ELR (cell line): ENCODE results near the gene GPR17.

ENCODE experiments used
- DNase-seq: peaks from one replicate; pipeline ENCODE4 v3.0.0-alpha.2; 2015; ENCODE audit warnings: low read depth

GPR17 gene

DNA sequence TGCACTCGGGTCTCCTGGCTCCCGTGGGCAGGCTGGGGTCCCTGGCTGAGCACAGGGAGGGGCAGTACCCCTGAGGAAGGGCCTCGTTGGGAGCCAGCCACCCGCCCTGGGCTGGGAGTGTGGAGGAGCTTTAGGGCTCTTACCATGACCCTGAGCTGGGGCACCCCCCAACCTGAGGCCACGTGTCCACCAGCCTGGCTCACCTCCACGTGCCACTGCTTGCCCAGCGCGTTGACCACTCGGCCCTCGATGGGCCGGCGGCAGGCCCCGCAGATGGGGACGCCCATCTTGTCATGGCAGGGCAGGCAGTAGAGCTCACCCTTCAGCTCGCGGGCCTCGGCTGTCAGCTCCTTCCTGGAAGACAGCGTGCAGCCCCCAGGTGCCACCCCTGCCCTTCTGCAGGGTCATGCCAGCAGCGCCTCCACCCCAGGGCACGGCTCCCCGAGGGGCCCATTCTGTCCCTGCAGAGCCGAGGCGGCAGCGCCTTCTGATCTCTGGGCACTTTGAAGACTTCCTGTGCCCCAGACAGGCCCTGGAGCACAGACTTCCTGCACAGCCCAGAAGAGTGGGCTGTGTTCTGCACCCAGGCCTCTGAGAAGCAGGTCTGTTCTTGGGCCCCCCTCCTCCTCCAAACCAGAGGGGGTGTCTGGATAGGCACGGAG lies 4.0 kb upstream of the GPR17 start:
- no peak for DNase-seq

DNA sequence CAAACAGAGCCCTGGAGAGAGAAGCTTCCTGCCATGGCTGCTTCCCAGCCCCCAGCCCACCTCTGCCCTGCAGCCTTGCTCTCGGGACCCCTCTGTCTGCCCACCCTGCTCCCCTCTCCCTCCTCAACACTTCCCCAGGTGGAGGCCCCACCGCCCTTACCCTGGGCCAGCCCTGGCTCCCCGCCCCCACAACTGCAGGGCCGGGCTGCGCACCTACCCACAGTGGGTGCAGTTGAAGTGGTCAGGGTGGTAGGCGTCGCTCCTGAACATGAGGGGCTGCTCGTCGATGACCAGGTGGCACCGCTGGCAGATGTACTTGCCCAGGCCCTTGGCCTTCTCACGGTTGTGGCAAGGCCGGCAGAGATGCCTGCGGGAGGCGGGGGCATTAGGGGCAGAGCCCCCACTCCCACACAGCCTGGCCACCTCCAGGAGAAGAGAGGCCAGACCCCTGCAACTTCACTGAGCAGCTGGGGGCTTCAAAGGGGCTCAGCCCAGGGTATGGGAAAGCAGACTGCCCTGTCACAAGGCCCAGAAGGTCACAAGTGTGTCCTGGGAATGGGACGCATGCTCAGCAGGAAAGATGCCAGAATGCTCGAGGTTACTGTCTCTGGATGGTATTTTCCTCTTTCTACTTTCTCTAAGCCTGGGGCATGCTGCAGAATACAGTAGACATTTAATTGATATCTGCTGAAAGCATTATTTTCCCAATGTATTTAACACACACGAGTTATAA lies 3.1 kb upstream of the GPR17 start:
- no peak for DNase-seq

DNA sequence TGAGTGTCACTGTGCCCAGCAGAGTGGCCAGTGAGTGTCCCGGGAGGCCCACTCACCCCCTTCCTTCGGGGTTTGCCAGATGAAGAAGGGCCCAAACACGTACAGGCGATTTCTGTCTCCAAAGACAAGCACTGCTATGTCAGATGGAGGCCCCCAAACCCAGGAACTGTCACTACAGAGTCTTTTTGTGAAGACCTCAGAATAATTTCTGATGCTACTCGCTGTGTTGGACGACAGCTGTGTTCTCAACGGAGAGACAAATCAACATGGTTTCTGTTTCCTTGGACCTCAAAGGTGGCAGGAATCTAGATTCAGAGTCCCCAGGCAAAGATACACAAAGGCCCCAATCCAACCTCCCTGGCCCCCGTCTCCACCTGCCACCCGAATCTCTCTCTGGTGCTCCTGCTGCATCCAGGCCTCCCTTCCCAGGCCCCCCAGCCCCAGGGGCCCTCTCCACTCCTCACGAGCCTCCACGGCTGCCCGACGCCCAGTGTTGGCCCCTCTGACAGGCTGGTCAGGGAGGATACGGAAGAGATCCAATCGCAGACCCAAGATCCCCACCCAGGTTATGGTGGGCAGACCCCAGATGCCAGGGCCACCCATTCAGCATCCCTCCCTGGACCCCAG lies 2.4 kb upstream of the GPR17 start:
- no peak for DNase-seq

DNA sequence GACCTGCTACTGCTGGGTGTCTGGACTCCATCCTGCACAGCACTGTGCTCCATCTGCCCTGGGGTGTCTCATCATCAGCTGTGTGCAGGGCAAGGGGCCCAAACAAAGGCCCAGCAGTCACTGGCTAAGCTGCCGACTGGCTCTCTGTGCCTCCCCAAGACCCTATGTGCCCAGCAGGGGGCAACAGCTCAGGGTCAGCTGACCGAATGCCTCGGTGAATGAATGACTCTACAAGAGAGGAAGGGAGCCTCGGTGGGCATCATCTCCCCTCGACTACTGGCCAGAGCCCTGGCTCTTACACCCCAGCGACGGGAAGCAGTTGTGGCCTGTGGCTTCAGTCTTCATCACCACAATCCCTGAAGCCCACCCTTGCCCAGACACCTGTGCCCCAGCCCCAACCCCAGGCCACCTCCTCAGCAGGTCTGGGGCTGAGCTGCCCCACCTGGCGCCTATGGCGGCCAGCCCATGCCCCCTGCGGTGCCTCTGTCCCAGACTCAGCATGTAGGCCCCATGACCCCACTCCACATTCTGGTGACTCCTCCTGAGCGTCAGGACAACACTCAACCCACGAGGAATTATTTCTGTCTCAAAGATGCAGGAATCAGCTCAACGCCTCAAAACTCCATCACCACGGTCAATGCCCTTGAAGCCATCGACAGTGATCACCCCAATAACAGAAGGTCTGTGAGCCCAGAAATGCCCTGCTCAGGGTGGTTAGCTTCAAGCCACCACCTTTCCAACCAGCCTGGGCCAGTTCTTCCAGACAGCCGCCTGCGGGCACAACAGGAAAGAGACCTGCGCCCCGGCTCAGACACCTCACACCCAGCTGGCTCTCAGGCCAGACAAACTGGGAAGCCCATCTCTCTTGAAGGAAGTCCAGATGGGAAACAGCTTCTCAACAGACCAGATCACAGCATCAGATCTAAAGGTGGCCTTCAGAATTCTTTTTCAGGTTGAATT lies 1.6 kb upstream of the GPR17 start:
- DNase-seq: no peak

DNA sequence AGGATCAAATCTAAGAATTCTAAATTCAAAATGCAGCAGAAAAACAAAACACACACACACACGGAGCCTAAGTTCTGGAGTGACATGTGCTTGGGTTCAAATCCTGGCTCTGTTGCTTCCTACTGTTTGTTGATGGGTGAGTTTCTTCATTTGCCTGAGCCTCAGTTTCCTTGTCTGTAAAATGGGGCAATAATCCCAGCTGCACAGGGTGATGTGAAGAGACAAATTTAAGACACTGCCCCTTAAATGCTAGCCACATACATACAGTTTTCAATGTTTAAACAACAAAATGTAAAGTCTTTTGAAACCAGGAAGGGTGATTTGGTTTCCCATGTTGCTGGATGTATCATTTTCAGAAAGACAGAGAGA lies 943 bp upstream of the GPR17 start:
- no peak for DNase-seq

DNA sequence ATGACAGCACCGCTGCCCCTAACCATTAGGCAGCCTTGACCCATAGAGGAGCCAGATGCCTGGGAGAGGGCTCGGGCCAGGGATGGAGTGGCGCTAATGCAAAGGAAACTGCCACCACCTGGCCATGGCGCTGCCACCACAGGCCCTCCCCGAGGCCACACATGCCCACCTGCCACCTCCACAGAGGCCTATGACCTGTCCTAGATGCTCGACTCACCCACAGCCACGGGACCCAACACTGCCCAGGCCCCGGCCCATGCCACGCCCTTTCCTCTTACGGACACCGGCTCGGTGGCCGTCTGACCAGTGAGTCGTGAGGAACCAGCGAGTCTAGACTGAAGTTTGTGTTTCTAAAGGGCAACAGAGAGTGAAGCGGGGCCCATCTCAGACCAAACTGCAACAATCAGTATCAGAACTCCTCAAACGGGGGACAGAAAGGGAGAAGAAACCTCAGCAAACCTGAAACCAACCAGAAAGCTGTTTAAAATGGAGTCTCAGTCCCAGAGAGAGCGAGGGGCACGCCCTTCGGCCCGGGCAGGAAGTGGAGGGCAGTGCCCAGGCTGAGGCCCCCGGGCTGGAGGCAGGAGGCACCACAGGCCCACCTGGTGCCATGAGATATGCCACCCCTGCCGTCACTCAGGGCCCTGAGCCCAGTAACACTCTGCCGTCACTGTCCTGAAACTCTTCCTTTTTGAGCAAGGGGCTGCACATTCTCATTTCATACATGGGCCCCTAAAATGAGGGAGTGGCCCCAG lies 711 bp downstream of the GPR17 start:
- peak; percentile 26 for DNase-seq

DNA sequence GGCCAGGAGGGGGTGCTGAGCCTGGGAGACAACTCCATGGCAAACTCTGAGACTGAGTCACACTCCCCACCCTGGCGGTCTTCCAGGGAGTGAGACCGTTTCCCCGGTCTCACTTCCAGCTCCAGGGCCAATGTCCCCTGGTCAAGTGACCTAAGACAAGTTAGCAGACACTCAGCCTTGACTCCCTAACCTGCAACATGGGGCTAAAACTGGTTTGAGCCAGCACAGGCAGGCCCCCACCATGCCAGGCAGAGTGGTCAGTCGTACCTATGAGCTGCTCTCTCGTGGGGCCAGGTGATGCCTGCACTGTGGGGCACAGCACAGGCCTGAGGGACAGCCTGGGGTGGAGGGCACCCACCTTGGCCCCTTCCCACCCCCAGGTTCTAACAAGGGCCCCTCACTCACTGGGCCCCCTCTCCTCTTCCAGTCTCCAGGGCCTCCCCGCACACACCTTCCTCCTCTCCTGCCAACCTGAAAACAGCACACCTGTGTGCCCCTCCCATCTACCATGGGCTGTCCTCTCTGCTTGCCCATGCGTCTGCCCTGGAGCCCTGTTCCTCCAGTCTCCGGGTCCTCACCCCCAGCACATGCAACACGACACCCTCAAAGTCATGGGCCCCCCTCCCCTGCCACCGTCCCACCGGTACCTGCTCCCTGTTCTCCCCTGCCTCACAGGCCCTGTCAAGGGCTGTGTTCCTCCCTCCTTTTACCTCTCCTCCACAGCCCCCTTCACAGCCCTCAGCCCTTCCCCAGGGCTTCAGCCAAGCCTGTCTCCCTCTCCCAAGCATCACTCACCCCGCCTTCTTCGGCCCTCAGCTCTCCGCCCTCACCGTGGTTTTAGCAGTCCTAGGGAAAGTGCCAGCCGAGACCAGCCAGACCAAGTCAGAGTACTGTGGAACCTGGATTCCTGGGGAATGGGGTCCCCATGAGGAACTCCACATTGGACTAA lies 1.6 kb downstream of the GPR17 start:
- peak; percentile 69 for DNase-seq

DNA sequence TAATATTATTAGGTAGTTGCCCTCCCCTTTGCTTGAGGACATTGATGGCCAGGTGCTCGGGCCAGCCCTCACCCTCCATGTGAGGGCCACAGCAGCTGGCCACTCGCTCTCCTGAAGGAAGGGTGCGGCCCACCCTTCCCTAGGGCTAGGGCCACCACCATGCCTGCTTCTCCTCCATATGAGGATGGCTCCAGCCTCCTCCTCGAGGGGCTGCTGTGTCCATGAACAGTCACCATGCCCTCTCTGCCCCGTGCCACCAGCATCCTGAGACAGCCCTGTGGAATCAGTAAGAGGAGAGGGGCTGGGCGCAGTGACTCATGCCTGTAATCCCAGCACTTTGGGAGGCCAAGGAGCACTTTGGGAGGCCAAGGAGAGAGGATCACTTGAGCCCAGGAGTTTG lies 2.4 kb downstream of the GPR17 start:
- no peak for DNase-seq

DNA sequence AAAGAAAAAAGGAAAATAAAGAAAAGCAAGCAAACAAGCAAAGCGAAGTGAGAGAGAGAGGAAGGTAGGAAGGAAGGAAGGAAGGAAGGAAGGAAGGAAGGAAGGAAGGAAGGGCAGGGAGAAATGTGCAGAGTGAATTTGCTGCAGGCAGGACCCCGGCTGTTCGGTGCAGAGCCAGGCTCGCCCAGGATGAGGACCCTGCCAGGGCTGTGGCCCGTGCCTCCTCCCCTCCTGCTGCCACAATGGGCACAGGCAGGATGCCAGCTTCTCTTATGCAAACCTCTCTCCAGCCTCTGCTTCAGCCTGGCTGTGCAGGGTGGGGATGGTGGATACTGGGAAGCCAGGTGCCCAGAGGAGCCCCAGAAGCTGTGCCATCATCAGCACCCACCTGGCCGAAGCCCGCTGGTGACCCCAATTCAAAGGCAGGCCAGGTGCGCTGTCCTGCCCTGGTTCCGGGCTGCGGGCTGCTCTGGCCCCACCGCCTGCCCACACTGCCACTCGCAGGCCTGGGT lies 3.2 kb downstream of the GPR17 start:
- DNase-seq: no peak

DNA sequence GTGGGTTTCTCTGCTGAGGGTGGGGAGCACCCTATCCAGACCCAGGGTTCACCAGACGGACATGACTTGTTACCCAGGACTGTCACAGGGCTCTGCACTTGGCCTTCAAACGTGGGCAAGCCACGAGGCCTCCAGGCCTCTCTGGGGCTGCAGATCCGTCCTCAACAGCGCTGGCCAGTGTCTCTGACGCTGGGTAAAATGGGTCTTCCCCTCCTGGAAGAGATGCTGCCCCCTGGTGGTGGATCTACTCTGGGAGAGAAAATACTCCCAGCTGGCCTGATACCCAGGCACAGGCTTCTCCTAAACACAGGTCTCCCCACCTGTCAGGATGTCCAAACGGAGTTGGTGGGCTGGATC lies 3.7 kb downstream of the GPR17 start:
- DNase-seq: peak; percentile 93

DNA sequence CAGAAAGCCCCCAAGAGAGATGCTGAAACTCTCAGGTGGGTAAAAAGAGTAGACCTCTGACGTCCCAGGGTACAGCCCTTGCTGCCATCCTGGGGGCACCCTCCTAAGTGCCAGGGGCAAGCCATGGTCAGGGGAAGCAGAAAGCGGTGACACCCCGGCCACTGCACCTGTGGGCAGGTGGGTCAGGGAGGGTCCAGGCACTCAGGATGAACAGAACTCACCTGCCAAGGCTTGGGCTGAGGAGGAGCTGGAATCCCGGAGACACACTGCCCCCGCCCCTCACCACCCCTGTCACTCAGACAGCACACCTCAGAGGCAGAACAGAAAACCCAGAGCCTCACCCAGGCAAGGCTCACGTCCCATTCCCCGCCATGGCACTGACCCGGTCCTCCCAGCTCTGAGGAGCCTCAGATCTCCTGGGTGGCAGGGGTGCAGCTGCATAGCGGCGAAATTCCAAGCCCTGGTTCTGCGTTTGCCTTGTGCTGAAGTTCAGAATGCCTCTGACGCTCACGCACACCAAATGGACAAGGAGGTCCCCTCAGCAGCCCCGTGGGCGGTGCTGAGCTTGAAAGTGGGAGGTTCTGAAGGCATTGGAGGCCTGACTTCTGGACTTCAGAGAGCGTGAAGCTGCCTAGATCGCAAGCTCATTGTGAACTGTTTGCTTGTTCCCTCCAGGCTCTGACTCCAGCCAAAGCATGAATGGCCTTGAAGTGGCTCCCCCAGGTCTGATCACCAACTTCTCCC lies 4.3 kb downstream of the GPR17 start:
- no peak for DNase-seq

DNA sequence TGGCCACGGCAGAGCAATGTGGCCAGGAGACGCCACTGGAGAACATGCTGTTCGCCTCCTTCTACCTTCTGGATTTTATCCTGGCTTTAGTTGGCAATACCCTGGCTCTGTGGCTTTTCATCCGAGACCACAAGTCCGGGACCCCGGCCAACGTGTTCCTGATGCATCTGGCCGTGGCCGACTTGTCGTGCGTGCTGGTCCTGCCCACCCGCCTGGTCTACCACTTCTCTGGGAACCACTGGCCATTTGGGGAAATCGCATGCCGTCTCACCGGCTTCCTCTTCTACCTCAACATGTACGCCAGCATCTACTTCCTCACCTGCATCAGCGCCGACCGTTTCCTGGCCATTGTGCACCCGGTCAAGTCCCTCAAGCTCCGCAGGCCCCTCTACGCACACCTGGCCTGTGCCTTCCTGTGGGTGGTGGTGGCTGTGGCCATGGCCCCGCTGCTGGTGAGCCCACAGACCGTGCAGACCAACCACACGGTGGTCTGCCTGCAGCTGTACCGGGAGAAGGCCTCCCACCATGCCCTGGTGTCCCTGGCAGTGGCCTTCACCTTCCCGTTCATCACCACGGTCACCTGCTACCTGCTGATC lies 4.9 kb downstream of the GPR17 start:
- no peak for DNase-seq

DNA sequence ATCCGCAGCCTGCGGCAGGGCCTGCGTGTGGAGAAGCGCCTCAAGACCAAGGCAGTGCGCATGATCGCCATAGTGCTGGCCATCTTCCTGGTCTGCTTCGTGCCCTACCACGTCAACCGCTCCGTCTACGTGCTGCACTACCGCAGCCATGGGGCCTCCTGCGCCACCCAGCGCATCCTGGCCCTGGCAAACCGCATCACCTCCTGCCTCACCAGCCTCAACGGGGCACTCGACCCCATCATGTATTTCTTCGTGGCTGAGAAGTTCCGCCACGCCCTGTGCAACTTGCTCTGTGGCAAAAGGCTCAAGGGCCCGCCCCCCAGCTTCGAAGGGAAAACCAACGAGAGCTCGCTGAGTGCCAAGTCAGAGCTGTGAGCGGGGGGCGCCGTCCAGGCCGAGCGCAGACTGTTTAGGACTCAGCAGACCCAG lies 5.4 kb downstream of the GPR17 start:
- DNase-seq: no peak

DNA sequence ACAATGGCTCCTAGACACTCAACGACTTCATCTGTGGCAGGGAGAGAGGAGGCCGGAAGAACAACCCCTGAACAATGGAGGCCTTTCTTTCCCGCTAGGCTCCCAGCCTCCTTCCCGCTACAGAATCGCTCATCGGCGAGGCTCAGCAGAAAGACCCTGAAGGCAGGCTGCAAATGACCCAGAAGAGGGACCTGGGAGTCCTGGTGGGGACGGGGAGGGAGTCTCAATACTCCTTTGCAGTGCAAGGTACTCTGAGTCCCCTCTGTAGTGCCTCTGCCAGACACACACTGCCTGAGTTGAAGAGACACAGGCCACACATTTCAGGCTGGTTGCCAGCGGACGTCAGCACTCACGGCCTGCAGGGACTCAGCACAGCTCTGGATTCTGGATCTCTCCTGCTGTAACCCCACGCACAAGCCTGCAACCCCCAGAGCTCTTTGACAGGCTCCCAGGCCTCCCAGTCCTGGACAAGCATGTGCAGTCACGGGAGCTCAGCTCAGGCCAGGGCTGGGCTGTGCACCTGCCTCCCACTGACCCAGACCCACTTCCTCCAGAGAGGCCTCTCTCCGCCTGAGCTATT lies 6.1 kb downstream of the GPR17 start:
- DNase-seq: no peak

DNA sequence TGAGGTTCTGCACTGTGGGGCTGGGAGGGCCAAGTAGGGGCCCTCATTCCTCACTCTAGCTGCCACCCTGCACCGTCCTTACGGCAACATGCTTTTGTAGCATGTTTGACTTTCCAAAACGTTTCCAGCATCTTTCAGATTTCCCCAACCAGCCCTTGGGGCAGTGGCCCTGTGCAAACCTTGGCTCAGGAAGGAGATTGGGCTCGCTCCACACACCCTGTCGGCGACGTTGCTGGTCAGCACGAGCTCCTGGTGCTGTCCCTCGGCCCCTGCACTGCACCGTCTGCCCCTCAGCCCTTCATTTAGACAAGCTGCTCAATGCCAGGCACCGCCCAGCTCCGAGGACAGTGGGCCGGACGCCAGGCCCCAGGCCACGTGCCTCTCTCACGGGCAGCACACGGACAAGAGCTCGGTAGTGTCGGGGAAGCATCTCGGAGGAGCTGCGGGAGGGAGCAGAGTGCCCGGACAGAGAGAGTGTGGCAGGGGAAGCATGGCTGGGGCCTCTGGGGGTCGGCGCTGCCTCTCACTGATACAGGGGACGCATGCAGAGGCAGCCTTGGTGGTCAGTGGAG lies 6.9 kb downstream of the GPR17 start:
- DNase-seq: no peak

DNA sequence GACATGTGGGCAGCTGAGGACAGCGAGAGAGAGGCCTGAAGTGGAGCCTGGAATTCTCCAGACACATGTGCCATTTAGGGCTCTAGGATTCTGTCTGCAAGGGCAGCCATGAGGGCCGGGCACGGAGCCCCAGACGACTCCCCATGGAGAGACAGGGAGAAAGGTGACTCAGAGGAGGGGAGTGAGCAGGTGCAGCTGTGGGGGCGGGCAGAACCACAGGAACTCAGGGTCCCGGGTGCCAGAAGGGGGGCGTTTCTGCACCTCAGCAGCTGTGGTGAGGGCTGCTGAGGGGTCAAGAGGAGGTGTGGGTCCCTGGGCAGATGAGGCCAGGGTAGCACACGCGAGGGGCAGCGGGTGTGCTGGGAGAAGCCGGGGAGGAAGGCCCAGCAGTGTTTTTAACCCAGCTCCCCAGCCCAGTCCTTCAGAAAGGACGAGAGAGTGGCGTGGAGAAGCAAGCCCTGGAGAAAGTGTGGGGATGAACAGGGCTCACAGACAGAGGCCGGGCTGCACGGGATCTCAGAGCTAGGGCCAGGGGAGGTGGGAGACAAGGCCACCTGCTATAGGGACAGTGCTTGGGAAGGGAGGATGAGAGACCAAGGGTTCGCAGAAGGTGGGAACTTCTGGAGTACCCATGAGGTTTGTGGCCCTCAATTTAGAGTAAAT lies 7.6 kb downstream of the GPR17 start:
- DNase-seq: no peak

DNA sequence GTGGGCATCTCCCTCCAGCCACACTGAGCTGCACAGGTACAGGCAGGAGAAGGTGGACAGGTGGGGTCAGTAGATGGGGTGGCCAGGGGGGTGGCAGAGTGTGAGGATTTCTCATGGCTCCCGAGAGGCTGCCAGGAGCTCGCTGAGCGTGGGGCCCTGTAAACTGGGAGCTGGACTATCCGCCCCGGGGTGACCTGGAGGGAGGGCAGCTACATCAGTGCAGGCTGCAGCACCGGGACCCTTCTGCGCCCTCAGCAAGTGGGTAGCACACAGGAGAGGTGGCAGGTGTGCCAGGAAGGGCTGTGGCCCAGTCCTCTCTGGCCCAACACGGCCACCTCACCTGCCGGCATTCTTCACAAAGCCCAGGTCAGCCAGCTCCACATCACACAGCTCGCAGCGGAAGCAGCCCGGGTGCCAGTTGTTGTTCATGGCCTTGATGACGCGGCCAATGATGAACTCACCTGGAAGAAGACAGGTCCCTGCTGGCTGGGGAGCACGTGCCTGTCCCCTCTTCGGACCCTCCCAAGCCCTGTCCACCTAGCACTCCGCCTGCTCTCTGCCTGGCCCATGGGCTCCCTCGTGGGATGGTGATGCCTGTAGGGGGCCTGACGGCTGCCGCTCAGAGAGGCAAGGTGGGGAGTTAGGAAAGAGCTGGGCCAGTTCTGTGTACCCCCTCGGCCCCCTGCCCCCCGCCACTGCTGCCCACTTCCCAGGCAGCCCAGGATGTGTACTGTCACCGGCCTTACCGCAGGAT lies 8.3 kb downstream of the GPR17 start:
- no peak for DNase-seq
